Measurements from ENCODE around the gene TSNAX. TPM values are rescaled to one million over a fixed set of nuclear protein-coding genes. Genes with fewer than 3 reads are reported as not detected.

TSNAX gene
- total RNA-seq, 1 experiment from 2014 or later = 47.1 TPM

DNA sequence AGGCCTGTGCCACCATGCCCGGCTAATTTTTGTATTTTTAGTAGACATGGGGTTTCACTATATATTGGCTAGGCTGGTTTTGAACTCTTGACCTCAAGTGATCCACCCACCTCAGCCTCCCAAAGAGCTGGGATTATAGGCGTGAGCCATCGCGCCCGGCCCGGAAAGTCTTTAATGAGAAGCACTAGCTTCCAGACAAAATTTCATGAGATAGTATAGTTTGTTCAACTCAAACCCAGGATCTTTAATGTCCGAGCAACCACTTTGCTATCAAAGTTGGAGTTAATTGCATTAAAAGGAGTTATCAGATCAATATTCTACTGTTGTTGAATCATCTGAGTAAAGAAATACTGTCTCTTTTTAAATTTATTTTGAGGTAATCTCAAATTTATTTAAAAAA lies 4.8 kb downstream of the TSNAX start:
- ATAC-seq = no peak

More for the DNA sequence above, 4.8 kb downstream of the TSNAX start:
- no TSS peak for BruUV-seq (replicated peaks)
- no peak overlapping the region for H3K4me3 ChIP-seq (replicated peaks in 1 of 2; ENCODE audit: low read depth in 1 of 2, low read length in 2 of 2)
- peaks cover 7 to 10% of the 10 kb centered on the region in 2 experiments; a peak in 3 of 4 replicates for H3K4me1 ChIP-seq (ENCODE audit: control insufficient read depth in 1 of 2, insufficient read depth in 2 of 2, low read length in 2 of 2)
- RAD21 ChIA-PET (ENCODE audit: low non-redundant PET in 1 of 2, low total read pairs in 2 of 2, uncharacterized antibody in 2 of 2, unreplicated experiment in 2 of 2) = no interaction called here
- TF ChIP-seq, protein P1, sequence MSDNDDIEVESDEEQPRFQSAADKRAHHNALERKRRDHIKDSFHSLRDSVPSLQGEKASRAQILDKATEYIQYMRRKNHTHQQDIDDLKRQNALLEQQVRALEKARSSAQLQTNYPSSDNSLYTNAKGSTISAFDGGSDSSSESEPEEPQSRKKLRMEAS (IDR thresholded peaks at IDR 0.05) = no peak
- TF ChIP-seq ZNF274 (IDR thresholded peaks at IDR 0.05; ENCODE audit: low read depth, low read length) = no peak
- TF ChIP-seq CEBPB (IDR thresholded peaks at IDR 0.05; ENCODE audit: low read depth) = no peak
- TF ChIP-seq, protein P2, sequence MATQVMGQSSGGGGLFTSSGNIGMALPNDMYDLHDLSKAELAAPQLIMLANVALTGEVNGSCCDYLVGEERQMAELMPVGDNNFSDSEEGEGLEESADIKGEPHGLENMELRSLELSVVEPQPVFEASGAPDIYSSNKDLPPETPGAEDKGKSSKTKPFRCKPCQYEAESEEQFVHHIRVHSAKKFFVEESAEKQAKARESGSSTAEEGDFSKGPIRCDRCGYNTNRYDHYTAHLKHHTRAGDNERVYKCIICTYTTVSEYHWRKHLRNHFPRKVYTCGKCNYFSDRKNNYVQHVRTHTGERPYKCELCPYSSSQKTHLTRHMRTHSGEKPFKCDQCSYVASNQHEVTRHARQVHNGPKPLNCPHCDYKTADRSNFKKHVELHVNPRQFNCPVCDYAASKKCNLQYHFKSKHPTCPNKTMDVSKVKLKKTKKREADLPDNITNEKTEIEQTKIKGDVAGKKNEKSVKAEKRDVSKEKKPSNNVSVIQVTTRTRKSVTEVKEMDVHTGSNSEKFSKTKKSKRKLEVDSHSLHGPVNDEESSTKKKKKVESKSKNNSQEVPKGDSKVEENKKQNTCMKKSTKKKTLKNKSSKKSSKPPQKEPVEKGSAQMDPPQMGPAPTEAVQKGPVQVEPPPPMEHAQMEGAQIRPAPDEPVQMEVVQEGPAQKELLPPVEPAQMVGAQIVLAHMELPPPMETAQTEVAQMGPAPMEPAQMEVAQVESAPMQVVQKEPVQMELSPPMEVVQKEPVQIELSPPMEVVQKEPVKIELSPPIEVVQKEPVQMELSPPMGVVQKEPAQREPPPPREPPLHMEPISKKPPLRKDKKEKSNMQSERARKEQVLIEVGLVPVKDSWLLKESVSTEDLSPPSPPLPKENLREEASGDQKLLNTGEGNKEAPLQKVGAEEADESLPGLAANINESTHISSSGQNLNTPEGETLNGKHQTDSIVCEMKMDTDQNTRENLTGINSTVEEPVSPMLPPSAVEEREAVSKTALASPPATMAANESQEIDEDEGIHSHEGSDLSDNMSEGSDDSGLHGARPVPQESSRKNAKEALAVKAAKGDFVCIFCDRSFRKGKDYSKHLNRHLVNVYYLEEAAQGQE (IDR thresholded peaks at IDR 0.05; ENCODE audit: low read depth) = no peak
- no peak for TF ChIP-seq SRF (IDR thresholded peaks at IDR 0.05; ENCODE audit: low read depth)
- TF ChIP-seq ZFX (IDR thresholded peaks at IDR 0.05) = no peak
- no peak for TF ChIP-seq TCF7L2 (IDR thresholded peaks at IDR 0.05; ENCODE audit: borderline replicate concordance, extremely low read depth, insufficient read depth, insufficient read length)
- TF ChIP-seq EGR1 (IDR thresholded peaks at IDR 0.05; ENCODE audit: low read depth) = no peak
- TF ChIP-seq SIN3A (IDR thresholded peaks at IDR 0.05; ENCODE audit: low read depth) = no peak
- no peak for TF ChIP-seq ELF1 (IDR thresholded peaks at IDR 0.05; ENCODE audit: borderline replicate concordance, low read depth)
- TF ChIP-seq FOSL1 (IDR thresholded peaks at IDR 0.05; ENCODE audit: low read depth) = no peak
- TF ChIP-seq SP1 (IDR thresholded peaks at IDR 0.05; ENCODE audit: low read depth) = no peak
- TF ChIP-seq, protein P3, sequence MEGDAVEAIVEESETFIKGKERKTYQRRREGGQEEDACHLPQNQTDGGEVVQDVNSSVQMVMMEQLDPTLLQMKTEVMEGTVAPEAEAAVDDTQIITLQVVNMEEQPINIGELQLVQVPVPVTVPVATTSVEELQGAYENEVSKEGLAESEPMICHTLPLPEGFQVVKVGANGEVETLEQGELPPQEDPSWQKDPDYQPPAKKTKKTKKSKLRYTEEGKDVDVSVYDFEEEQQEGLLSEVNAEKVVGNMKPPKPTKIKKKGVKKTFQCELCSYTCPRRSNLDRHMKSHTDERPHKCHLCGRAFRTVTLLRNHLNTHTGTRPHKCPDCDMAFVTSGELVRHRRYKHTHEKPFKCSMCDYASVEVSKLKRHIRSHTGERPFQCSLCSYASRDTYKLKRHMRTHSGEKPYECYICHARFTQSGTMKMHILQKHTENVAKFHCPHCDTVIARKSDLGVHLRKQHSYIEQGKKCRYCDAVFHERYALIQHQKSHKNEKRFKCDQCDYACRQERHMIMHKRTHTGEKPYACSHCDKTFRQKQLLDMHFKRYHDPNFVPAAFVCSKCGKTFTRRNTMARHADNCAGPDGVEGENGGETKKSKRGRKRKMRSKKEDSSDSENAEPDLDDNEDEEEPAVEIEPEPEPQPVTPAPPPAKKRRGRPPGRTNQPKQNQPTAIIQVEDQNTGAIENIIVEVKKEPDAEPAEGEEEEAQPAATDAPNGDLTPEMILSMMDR (IDR thresholded peaks at IDR 0.05 in 2 of 3, conservative IDR thresholded peaks at IDR 0.05 in 1 of 3; ENCODE audit: borderline replicate concordance in 1 of 3, insufficient read depth in 1 of 3, low read depth in 2 of 3, low read length in 2 of 3) = no peak
- TF ChIP-seq POLR2AphosphoS5 (IDR thresholded peaks at IDR 0.05; ENCODE audit: low read depth, low read length) = no peak
- no peaks in the 10 kb centered on the region for H4K20me1 ChIP-seq (ENCODE audit: insufficient read depth)
- H3K4me2 ChIP-seq (ENCODE audit: low read length) = no peak overlapping the region
- H3K9ac ChIP-seq (ENCODE audit: low read length) = no peak overlapping the region
- H3K27me3 ChIP-seq (ENCODE audit: insufficient read depth, low read length) = no peaks in the 10 kb centered on the region
- no peak overlapping the region for H2AFZ ChIP-seq (ENCODE audit: low read depth, low read length, poor library complexity, severe bottlenecking)
- H3K27ac ChIP-seq (ENCODE audit: low read depth, low read length) = no peak overlapping the region
- DNase-seq (ENCODE audit: low read depth, low spot score) = no peak
- H3K9me3 ChIP-seq (ENCODE audit: control insufficient read depth in 1 of 2, insufficient read depth in 1 of 2, low read depth in 1 of 2, low read length in 2 of 2) = no peaks in the 10 kb centered on the region
- POLR2A ChIA-PET = no interaction called here
- CTCF ChIA-PET = no interaction called here
- peaks cover 12 to 17% of the 10 kb centered on the region in 2 experiments; a peak in 3 of 4 replicates for H3K36me3 ChIP-seq (ENCODE audit: control insufficient read depth in 1 of 2, insufficient read depth in 2 of 2, low read length in 2 of 2)
- no peaks in the 10 kb centered on the region for H3K9me2 ChIP-seq (ENCODE audit: insufficient read depth)
- H3K79me2 ChIP-seq (ENCODE audit: insufficient read depth, low read length) = peaks cover 86% of the 10 kb centered on the region
- intact Hi-C loops (cut with micrococcal nuclease) = no loop called here
